Transverse colon (tissue), 4 donors: ENCODE results near the gene USP6NL.

ENCODE experiments used
- EP300 ChIP-seq: sonication (generic); formaldehyde crosslinking; IDR thresholded peaks from one replicate; pipeline ENCODE4 v1.6.1; 2017; ENCODE audit warnings: antibody characterized with exemption, low read depth
- POLR2A ChIP-seq: fragments of 450-650 bp; IDR thresholded peaks from one replicate; pipeline ENCODE4 v1.6.1; 2016; ENCODE audit warnings: antibody characterized with exemption, mild to moderate bottlenecking, moderate library complexity
- POLR2AphosphoS5 ChIP-seq, 3 donors: sonication (generic); formaldehyde crosslinking; IDR thresholded peaks; one replicate each; pipeline ENCODE4 v1.6.1; 2016; ENCODE audit warnings: antibody characterized with exemption in 3 of 3
- TF ChIP-seq, protein P1 (sequence below), 5 experiments: fragments of 200-600 bp in 3 of 5; fragments of 450-650 bp in 2 of 5; sonication (generic) in 3 of 5; IDR thresholded peaks; 1 replicate in 2 of 5; 2 replicates in 3 of 5; pipeline ENCODE4 v1.5.1; 2016 to 2017; ENCODE audit warnings: antibody characterized with exemption in 5 of 5, inconsistent platforms in 3 of 5, mild to moderate bottlenecking in 2 of 5, moderate library complexity in 1 of 5

DNA sequence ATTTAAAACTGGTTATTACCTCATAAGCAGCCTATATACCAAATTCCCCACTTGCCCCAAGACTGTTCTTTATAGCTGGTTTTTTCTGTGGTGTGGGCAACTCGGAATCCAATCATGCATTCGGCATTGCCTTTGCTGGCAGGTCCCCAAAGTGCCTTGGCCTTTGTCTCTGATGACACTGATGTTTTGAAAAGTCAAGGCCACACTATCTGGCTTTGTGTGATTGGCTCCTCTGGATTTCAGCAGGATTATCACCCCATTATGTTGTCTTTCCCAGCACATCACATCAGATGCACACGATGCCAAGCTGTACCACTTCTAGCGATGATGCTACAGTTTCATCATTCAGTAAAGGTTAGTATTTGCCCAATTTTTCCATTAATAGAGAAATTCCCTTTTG is 97.7 kb downstream of the USP6NL start:
- TF ChIP-seq, protein P1, sequence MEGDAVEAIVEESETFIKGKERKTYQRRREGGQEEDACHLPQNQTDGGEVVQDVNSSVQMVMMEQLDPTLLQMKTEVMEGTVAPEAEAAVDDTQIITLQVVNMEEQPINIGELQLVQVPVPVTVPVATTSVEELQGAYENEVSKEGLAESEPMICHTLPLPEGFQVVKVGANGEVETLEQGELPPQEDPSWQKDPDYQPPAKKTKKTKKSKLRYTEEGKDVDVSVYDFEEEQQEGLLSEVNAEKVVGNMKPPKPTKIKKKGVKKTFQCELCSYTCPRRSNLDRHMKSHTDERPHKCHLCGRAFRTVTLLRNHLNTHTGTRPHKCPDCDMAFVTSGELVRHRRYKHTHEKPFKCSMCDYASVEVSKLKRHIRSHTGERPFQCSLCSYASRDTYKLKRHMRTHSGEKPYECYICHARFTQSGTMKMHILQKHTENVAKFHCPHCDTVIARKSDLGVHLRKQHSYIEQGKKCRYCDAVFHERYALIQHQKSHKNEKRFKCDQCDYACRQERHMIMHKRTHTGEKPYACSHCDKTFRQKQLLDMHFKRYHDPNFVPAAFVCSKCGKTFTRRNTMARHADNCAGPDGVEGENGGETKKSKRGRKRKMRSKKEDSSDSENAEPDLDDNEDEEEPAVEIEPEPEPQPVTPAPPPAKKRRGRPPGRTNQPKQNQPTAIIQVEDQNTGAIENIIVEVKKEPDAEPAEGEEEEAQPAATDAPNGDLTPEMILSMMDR (IDR thresholded peaks at IDR 0.05): no peak
- TF ChIP-seq POLR2A (no peak), EP300 (no peak), POLR2AphosphoS5 (IDR thresholded peaks at IDR 0.05) (no peak)
